ENCODE data around the gene SDK1.

Gene SDK1

DNA sequence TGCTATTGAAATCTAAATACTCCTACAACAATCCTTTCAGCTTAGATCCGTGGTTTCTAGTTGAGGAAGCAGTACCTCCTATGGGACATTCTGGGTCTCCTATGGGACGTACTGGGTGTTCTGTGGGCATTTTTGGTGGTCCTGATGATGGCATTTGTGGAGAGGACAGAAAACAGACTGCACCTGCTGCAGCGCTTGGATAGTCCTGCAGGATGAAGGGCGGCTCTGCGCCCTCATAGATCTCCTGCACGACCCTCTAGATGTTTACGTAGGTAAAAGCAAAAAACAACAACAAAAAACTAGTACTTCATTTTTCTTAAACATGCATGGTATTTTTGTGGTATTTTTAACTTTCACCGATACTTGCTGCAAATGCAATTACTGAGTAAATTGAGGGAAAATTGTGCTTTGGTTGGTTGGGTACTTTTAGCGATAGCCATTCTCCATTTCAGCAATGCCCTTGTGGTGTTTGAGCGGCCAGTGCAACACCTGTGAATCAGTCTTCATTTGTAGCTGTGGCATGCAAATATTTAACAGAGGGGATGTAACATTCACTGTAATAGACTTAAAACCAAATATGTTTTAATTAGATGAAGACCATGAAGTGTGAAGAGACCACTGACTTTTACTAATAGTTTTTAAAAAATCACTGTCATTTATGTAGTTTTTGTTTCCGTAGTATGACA lies 461.2 kb downstream of the SDK1 start:
- in situ Hi-C loops (cut with MboI; ENCODE audit: low sequenced_read_pairs): no loop called here

DNA sequence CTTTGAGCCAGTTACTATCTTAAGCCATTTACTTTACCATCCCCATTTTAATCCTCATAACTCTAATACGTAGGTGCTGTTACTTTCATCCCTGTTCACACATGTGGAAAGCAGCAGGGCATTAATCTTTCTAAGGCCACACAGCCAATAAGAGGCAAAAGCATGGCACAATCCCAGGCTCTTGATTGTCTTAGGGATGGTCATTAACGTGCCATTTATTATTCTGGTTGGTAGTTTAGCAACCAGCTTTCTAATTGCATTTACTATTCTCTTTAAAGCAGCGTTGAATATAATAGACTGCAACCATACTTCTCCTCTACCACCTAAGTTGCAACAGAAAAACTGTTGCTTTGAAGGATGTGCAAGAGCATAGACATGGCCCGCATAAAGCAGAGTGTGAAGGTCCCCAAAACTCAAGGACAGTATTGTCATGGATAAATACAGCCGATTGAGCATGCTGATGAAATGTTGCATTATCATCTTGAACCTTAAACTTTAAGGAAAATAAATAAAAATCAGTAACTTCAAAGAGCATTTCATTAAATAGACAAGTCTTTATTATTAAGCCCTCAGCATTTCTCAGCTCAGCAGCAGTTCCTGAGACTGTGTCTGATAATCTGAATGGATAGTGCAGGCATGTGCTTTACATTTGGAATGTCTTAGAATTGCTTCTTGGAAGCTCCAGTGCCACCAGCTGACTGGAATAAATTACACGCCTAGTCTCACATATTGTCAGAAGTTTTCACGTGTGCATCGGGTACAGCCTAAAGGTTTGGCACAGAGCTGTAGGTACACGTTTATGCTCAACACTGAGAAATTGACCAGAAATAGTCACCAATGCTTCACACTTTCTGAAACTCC lies 467.1 kb downstream of the SDK1 start:
- in situ Hi-C loops (cut with MboI; ENCODE audit: low sequenced_read_pairs): no loop called here

DNA sequence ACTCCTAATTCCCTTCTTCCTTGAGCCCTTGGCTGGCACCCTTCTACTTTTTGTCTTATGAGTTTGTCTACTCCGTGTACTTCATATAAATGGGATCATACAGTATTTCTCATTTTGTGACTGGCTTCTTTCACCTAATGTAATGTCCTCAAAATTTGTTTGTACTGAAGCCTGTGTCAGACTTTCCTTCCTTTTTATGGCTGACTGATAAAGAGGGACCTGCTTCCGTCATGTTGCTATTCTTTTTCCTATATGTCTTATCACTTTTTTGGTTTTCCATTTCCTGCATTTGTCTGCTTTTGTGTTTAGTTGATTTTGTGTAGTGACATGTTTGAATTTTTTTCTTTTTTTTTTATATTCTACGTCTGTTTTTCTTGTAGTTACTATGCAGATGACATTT lies 470.9 kb downstream of the SDK1 start:
- in situ Hi-C loops (cut with MboI; ENCODE audit: low sequenced_read_pairs): no loop called here

DNA sequence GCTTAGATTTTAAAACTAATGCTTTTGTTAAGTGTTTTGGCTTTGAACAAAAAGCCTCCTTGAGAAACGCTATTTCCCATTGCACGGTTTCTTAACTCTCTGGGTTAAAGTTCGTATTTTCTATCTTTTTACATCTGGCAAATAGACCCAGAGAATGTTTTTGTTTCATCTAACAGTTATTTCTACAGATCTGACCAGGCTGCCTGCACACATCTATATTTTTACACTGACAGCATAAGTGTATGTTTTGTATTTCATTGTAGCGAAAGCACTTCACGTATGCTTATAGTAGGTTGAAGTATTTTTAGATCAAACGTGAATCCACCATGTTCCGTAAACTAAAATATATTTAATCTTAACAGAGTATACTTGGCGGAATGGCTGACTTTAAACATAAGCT lies 477.3 kb downstream of the SDK1 start:
- in situ Hi-C loops (cut with MboI; ENCODE audit: low sequenced_read_pairs): no loop called here

DNA sequence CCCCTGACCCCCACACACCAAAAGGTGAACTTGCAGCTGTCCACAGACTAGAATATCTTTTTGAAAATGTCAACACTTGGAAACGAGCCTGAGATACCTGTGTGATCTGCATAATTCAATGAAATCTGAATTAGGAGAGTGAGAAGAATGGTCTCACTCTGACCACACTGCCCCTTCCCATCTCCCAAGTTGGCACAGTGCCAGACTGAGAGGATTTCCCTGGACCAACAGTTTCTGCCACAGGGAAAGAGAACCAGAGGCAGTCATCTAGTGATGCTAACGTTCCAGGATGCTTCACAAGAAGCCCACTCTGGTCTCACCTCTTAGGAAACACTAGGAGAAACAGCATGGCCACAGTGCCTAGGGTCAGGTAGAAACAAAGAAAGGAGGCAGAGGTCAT lies 479.0 kb downstream of the SDK1 start:
- in situ Hi-C loops (cut with MboI; ENCODE audit: low sequenced_read_pairs): no loop called here

DNA sequence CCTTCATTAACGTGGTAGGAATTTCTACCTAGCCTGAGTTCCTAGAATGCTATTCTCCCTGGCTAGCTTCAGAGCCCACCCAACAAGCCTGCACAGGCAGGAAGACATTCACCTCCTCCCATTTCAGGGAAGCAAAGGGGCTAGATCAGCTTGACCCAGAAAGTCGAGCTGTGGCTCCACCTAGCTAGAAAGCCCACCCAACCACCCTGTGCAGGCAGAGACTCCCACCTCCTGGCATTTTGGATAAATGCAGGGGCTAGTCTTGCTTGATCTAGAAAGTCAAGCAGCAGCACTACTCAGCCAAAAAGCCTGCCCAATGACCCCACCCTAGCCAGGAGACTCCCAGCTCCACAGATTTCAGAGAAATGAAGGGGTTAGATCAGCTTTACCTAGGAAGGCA lies 479.5 kb downstream of the SDK1 start:
- in situ Hi-C loops (cut with MboI; ENCODE audit: low sequenced_read_pairs): no loop called here

DNA sequence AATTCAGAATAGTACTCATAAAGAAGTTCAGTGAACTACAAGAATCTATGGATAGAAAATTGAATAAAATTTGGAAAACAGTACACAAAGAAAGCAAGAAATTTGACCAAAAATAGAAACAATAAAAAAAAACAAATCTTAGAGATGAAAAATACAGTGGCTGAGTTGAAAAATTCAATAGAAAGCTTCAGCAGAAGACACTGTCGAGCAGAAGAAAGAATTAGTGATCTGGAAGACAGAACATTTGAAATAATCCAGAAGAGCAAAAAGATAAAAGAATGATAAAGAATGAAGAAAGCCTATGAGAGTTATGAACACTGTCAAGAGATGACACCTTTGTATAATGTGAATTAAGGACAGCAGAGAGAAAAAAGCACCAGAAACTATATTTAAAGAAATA lies 480.6 kb downstream of the SDK1 start:
- in situ Hi-C loops (cut with MboI; ENCODE audit: low sequenced_read_pairs): no loop called here

DNA sequence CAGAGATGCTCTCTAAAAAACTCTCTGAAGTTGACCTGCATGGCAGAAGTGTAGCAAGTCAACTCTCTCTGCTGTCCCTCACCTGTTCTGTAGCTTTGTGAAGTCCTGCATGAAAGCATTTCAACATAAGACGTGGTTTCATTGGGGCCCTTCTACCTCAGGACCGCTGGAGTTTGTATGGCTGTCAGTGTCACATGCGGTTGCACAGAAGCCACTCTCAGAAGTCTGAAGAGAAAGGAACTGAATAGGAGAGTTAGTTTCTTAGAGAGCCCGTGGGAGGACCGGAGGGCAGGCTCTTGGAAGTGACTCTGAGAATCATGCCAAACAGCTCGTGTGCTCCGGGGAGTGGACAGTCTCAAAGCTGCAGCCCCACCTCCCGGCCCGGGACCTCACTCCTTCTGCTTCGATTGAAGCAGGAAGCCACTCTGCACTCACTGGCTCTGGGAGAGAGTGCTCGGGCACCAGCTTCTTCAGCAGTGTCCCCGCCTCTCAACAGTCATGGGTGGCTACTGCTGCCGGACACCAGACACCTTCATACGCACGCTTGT lies 486.7 kb downstream of the SDK1 start:
- in situ Hi-C loops (cut with MboI; ENCODE audit: low sequenced_read_pairs): no loop called here

DNA sequence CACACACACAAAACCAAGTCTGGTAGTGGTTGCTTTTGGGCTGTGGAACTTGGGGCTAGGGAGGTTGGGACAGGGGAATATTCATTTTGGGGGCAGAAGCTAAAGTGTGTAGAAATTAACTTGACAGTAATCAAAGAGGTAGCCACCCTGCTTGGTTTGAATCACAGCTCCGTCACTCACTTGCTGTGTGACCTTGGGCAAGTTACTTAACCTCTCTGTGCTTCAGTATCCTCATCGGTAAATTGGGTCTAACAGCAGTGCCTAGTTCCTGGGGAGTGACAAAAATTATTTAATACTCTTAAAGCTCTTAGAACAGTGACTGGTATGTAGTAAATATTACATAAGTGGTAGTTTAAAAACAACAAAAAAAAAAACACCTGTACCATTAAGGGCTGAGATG lies 489.8 kb downstream of the SDK1 start:
- in situ Hi-C loops (cut with MboI; ENCODE audit: low sequenced_read_pairs): no loop called here

DNA sequence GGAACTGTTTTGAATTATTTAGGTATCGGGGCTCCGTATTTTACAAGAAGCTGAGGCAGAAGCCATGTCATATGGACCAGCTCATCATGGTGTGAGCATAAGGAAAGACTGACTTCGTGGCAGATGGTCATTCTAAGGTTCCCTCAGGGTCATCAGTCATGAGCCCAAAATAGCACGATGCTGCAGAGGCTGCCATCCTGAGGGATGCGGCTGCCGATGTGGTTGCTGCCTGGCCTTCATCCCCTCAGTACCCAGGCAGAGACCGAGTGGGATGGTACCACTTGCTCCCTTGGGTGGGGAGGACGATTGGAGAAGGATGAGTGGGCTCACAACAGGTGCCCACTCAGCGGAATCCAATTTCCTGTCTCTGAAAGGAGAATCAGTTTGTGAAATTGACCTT lies 490.3 kb downstream of the SDK1 start:
- in situ Hi-C loops (cut with MboI; ENCODE audit: low sequenced_read_pairs): no loop called here

DNA sequence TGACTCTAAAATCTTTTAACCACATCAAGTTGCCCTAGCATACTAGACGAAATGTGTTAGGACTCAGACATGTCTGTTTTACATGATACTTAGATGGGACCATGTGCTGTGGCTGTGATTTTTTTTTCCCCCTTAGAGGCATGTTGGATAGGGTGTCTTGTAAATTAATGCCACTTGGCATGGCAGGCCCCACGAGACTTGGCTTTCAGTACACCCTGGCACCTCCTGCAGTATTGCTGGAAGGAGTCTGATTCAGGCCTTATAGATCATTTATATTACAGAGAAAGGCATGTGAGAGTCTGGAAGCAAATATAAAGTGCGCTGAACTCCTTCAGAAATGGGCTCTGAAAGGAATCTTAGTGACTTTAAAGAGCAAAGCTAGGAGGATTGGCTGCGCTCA lies 494.1 kb downstream of the SDK1 start:
- in situ Hi-C loops (cut with MboI; ENCODE audit: low sequenced_read_pairs): no loop called here

DNA sequence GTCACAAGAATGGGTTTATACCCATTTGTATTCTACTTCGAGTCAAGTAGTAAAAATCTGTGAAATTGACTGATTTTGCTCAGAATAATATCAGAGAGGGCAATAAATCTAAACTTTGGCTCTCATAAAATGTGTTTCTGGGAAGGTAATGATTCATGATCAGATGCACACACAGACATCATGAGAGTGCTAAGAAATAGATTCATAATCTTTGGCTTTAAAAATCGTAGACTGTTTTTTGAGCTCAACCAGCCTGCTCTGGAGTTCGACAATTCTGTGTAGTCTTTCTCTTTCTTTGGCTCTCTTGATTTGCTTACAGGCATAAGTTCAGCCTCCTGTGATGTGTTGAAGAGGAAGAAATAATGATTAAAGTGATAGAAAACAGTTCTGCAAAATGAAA lies 494.7 kb downstream of the SDK1 start:
- in situ Hi-C loops (cut with MboI; ENCODE audit: low sequenced_read_pairs): no loop called here

DNA sequence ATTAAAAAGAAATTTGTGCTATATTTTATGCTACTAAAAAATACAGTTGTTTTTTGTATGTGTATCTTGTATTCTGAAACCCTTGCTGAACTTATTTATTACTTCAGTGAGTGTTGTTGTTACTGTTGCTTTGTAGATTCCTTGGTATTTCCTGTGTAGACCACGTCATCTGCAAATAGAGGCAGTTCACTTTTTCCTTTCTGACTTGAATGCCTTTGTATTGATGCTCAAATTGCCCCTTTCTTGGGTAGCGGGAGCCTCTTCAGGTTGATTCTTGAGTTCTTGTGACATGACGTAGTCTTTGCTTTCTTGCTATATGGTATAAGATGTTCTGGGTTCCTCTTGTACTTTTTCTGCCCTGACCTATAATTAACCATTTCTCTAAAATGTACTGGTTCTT lies 504.1 kb downstream of the SDK1 start:
- in situ Hi-C loops (cut with MboI; ENCODE audit: low sequenced_read_pairs): no loop called here

DNA sequence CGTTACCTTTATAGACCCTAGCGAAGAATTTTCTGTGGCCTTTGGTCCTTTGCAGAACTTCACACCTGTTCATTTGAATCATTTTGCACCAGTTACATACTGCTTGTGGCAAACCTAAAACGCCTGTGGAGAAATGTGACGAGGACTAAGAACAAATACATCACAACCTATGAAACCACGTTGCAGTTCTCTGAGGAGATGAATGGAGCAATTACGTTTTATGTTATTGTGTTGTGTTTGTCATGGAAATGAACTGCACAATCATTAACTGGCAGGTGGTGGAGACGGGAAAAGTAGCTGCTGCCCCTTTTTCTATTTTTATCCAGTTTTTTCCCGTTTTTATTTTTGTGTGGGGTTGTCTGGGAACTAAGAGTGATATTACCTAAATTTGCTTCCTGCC lies 505.5 kb downstream of the SDK1 start:
- in situ Hi-C loops (cut with MboI; ENCODE audit: low sequenced_read_pairs): no loop called here

DNA sequence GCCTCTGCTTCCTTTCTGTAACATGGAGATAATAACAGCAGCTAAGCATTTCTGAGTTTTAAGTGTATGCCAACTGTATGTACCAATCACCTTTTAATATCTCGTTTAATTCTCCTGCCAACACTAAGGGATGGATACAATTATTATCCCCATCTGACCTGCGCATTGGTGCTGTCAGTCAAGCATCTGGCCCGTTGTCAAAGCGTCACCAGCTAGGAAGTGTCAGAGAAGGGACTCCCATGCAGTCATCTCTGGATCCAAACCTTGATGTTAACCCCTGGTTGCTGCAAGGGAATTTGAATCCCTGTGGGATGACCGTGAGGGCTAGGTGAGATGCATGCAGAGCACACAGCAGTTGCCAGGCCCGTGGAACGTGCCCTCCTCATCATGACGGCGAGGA lies 506.8 kb downstream of the SDK1 start:
- in situ Hi-C loops (cut with MboI; ENCODE audit: low sequenced_read_pairs): no loop called here

DNA sequence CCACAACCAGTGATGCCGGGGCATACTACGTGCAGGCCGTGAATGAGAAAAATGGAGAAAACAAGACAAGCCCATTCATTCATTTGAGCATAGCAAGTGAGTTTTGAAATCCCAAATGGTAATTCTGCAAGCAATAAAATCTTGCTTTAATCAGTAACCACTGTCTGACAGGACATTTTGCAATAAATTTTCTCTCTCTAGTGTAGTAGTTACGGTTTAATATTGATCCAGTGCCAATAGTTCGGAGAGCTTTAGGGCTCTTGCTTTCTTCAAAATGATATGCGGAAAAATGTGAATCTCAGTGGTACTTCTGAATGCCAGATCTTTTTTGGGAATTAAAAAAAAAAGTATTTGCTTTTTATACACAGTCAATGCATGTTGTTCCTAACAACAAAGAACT lies 520.4 kb downstream of the SDK1 start:
- in situ Hi-C loops (cut with MboI; ENCODE audit: low sequenced_read_pairs): no loop called here

DNA sequence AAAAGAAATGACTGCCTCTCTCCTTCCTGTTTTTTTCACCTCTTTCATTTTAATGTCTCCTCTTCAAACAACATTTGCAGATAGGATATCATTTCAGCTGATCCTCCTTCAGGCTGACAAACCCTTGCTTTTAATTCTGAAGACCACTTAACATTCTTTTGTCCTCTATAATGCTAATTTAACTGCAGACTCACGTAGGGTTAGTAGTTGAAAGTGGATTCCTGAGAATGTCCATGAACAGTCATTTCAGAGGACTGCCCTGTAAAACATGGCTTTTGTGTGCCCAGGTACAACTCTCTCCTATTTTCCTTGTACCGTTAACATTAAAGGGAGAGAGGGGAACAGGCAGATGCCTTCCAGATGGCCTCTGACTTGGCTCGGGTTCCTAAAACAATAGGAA lies 524.4 kb downstream of the SDK1 start:
- in situ Hi-C loops (cut with MboI; ENCODE audit: low sequenced_read_pairs): no loop called here

DNA sequence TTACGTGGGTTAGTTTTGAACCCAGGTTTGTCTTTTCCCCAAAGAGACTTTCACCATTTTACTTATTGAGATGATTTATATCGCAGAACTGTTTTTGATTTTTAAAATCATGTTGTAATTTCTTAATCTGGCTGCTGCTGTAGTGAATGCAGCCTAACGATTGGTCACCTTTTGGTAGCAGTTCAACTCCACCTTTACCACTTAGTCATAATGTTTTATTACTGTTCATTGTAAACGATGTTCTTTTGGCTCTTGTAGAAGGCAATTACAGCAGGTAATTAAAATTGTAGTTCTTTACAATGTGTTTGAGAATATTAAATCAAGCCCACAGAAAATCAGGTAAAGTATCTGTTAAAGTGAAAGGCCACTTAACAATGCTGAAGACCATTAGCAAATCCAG lies 531.1 kb downstream of the SDK1 start:
- in situ Hi-C loops (cut with MboI; ENCODE audit: low sequenced_read_pairs): no loop called here

DNA sequence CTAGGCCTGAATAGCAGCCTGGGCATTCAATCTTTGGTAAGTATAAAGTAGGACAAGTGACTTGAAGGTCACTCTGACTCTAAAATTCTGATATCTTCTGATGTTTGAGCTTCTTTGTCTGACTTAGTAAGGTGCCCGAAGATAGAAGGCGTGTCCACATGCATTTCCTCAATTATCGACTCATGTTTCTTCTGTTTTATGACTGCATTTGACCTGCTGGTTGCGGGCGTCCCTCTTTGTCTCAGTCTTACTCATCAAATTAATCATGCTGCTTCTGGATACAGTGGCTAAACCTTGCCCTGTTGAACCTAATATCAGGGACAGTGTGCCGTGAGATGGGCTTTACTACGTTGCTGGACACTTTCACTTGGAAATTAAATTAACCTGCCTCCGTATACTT lies 534.1 kb downstream of the SDK1 start:
- in situ Hi-C loops (cut with MboI; ENCODE audit: low sequenced_read_pairs): no loop called here

DNA sequence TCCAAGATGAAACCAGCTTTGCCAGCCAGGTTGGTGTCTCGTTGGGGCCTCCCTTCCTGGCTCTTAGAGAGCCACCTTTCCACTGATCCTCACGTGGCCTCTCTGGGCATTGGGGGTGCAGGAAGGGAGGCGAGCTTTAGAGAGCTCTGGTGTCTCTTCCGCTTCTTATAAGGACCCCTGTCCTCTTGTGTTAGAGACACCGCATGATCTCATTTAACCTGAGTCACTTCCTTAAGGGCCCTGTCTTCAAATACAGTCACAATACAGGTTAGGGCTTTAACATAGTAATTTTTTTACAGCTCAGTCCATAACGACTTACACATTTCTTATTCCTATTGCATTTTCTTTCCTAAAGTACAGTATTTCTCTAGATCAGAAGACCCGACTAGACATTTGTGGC lies 535.8 kb downstream of the SDK1 start:
- in situ Hi-C loops (cut with MboI; ENCODE audit: low sequenced_read_pairs): no loop called here

DNA sequence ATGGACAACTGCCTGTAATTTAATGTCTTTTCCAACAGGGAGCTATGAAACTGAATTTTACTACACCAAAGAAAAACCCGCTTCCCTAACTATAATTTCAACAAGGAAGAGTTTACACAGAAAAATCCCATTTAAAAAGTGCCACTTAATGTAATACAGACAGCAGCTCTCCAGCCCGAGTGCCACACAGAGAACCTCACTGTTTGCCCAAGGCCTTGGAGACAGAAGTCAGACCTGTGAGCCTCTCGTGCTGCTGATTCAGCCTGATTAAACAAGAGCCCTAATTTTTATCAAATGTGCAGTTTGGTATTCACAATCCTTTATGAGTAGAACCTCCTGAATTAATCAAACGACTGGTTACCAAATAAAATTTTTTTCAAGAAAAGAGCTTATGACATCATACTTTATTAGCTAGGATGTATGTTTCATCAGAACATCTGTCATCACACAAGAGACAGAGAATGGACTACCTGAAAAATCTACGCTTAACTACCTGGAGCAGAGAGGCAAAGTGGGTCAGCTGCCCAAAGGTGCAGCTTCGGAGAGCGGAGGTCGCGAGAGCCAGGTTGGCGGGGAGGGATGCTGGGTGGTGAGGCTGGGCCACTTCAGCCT lies 543.6 kb downstream of the SDK1 start:
- in situ Hi-C loops (cut with MboI; ENCODE audit: low sequenced_read_pairs): no loop called here

DNA sequence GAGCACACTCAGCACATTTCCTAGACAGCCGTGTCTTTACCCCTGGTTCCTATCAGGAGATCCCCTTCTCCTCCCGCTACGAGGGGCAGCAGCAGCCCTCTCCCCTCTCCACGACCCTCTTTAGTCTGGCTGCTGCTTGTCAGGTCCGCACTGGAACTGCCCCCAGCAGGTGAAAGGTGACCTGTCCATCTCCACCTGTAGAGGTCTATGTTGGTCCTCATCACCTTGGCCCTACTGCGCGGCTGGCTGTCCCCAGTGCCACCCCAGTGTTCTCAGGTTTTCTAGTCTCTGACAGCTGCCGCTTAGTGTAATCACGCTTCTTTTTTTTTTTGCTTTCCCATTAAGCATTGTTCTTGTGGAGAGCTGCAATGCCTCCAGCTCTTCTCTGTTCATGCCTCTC lies 545.7 kb downstream of the SDK1 start:
- in situ Hi-C loops (cut with MboI; ENCODE audit: low sequenced_read_pairs): no loop called here

Data from hTERT RPE-1 (cell line).